ENCODE results near the gene DHRSX.

DNA sequence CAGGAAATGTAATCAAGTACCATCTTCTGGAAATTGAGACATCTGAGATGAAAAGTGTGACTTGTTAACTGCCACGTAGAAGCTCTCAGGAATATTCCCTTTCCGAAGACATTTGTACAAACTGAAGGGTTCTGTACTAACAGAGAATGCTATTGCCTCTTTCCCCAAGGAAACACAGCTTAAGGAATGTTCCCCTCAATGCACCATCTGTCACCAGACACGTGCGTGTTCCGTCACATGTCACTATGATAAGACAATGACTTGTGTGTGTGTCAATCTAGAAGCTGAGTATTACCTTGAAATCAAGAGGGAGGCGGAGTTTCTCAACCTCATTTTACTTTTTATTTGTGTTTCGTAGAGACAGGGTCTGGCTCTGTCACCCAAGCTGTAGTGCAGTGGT, 58.1 kb downstream of the DHRSX start:
- TF ChIP-seq, protein P1, sequence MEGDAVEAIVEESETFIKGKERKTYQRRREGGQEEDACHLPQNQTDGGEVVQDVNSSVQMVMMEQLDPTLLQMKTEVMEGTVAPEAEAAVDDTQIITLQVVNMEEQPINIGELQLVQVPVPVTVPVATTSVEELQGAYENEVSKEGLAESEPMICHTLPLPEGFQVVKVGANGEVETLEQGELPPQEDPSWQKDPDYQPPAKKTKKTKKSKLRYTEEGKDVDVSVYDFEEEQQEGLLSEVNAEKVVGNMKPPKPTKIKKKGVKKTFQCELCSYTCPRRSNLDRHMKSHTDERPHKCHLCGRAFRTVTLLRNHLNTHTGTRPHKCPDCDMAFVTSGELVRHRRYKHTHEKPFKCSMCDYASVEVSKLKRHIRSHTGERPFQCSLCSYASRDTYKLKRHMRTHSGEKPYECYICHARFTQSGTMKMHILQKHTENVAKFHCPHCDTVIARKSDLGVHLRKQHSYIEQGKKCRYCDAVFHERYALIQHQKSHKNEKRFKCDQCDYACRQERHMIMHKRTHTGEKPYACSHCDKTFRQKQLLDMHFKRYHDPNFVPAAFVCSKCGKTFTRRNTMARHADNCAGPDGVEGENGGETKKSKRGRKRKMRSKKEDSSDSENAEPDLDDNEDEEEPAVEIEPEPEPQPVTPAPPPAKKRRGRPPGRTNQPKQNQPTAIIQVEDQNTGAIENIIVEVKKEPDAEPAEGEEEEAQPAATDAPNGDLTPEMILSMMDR (conservative IDR thresholded peaks at IDR 0.05 in 1 of 2, IDR thresholded peaks at IDR 0.05 in 1 of 2; ENCODE audit: extremely low read depth in 1 of 2, insufficient read depth in 1 of 2, low read depth in 1 of 2, low read length in 2 of 2): no peak
- TF ChIP-seq EZH2 (IDR thresholded peaks at IDR 0.05; ENCODE audit: borderline replicate concordance, low read length): no peak
